ENCODE data around the gene SLC25A53.

DNA sequence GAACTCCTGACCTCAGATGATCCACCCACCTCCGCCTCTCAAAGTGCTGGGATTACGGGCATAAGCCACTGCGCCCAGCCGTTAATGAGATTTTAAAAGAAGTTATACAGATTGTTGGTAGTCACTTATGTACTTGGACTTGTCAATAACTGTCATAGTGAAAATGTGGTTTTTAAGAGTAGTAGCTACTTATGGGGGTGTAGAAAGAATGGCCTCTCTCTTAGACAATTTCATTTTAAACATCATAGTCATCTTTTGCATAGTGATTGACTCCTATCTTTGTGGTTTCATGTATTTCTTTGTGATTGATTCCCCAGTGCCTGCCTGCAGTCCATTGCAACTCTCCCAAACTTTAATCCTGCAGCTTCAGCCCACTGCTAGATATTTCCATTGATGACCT, 26.9 kb upstream of the SLC25A53 start:
- no peak for TF ChIP-seq POLR2A (IDR thresholded peaks at IDR 0.05)
- no peak for TF ChIP-seq CTCF (IDR thresholded peaks at IDR 0.05)
